GM13976 (cell line): ENCODE results near the gene PDE11A.
A peak's percentile ranks its signal among the peaks of the same experiment; 100 is the strongest.

ENCODE experiments used
- DNase-seq: peaks from one replicate; pipeline ENCODE4 v3.0.0; 2012; ENCODE audit warnings: low spot score
- CTCF ChIP-seq: IDR thresholded peaks from 2 replicates; pipeline ENCODE4 v1.5.1; 2012; ENCODE audit warnings: borderline replicate concordance, mild to moderate bottlenecking; ENCODE audit not compliant: insufficient read depth; ENCODE audit errors: extremely low read depth, missing control alignments, control extremely low read depth
- in situ Hi-C: fragments of 300-500 bp; cut with MboI; formaldehyde crosslinking; loops from one replicate; pipeline ENCODE4 v1.12.0; 2022; ENCODE audit warnings: low sequenced_read_pairs, mixed read lengths, inconsistent platforms; ENCODE audit not compliant: unreplicated experiment

PDE11A gene

GRCh38 chr2:178112202-178113152, 39.9 kb upstream of the PDE11A start, which contains the start of gene RBM45:
TSS of gene RBM45 (plus strand) at chr2:178112437. CDS start at chr2:178112547, 110 bp downstream.
- DNase-seq: peak; percentile 92
- peak; percentile 97 for TF ChIP-seq CTCF
- in situ Hi-C loops: loop anchor here (10.0 to 25.0 kb wide), 2 partner anchors 162 to 300 kb away; no protein-coding TSS in a partner anchor

GRCh38 chr2:178111743-178112142, 39.2 kb upstream of the PDE11A start:
- in situ Hi-C loops: loop anchor here (10.0 to 25.0 kb wide), 2 partner anchors 163 to 301 kb away; no protein-coding TSS in a partner anchor
- TF ChIP-seq CTCF: no peak
- DNase-seq: no peak

GRCh38 chr2:178110681-178111080, 38.1 kb upstream of the PDE11A start:
- DNase-seq: no peak
- in situ Hi-C loops: loop anchor here (10.0 to 25.0 kb wide), 2 partner anchors 164 to 302 kb away; no protein-coding TSS in a partner anchor
- TF ChIP-seq CTCF: no peak

GRCh38 chr2:178109813-178110212, 37.2 kb upstream of the PDE11A start:
- TF ChIP-seq CTCF: no peak
- peak; percentile 68 for DNase-seq
- in situ Hi-C loops: loop anchor here (10.0 to 25.0 kb wide), 2 partner anchors 165 to 302 kb away; no protein-coding TSS in a partner anchor

GRCh38 chr2:178108176-178108575, 35.6 kb upstream of the PDE11A start:
- no peak for DNase-seq
- in situ Hi-C loops: loop anchor here (25.0 kb wide), 1 partner anchor 304 kb away; no protein-coding TSS in a partner anchor

More at GRCh38 chr2:178108176-178108575, 35.6 kb upstream of the PDE11A start:
- no peak for TF ChIP-seq CTCF
